GM19397 (cell line): ENCODE measurements around the gene SYTL5.

Source experiments
- ATAC-seq: cut with Tn5 transposase; IDR thresholded peaks from one replicate; pipeline ENCODE4 v1.9.1; 2021; ENCODE audit warnings: mild to moderate bottlenecking, moderate library complexity; ENCODE audit not compliant: unreplicated experiment

SYTL5 gene

DNA sequence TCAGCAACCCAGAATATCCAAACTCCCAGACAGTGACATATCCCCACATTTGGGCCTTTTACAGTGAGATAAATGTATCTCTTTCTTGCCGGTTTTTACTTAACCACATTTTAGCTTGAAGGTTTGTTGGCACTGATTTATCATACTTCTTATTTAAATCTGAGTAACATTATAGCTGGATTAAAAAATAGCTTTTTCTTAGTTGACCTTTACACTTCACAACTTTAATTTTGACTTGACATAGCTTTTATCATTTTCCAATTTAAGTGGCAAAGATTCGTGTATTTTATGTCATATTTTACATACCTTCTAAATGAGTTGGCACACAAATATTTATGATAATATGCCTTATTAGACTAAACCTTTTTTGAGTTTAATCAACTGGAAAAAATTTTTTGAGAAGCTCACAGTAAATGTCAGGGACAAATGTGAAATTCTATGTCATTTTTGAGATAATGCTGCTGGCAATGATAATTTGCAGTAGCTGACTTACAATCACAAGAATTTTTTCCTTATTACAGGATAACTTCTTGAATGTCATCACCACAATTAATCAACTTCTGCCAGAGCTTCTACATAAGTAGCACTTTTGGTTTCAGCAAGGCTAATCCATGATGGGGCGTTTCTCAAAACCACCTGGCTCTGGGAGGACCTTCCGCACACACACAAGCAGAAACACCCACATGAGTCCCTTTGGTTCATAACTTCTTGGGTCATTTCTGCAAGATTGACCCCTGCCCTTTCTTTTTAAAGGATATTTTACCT, 80.3 kb downstream of the SYTL5 start:
- ATAC-seq, result no peak

DNA sequence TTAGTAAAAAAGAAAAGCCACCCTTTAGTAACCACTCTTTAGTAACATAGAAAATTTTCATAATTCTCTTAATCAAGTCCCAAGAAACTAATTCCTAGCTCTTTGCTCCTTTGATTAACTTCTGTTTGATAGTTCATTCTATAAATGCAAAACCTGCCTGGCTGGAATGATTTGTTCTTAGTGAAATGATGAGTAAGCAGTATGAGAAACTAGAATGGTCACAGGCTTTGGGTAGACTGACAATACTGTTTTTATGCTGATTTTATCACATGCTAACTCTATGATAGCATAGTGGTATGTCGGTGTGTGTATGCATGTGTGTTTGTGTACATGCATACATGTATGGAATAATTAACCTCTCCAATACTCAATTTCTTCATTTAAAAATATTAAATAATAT, 81.2 kb downstream of the SYTL5 start:
- ATAC-seq, result no peak

DNA sequence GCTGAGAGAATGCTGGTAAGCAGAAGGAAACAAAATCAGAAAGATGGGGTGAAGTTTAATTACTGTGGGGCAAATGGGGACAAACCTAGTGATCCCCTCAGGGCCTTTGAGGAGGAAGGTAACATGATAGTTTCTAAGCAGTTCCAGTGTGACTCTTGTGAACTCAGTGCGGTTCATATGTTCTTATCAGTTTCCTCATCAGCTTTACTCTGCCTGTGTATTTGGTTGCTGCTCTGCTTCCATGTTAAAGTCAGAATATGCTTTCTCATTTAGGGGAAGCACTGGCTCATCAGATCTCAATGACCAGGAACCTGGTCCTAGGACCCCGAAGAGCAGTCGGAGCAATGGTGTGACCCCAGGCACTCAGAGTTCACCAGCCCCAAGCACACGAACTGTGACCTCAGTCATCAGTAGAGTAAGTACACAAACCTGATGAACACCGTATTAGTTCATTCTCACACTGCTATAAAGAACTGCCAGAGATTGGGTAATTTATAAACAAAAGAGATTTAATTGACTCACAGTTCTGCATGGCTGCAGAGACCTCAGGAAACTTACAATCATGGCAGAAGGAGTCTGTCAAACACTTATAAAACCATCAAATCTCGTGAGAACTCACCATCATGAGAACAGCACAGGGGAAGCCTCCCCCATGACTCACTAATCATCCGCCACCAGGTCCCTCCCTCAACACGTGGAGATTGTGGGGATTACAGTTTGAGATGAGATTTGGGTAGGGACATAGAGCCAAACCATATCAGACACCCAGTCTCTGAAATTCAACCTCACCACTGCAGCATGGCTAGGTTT, 83.0 kb downstream of the SYTL5 start:
- ATAC-seq, result no peak

DNA sequence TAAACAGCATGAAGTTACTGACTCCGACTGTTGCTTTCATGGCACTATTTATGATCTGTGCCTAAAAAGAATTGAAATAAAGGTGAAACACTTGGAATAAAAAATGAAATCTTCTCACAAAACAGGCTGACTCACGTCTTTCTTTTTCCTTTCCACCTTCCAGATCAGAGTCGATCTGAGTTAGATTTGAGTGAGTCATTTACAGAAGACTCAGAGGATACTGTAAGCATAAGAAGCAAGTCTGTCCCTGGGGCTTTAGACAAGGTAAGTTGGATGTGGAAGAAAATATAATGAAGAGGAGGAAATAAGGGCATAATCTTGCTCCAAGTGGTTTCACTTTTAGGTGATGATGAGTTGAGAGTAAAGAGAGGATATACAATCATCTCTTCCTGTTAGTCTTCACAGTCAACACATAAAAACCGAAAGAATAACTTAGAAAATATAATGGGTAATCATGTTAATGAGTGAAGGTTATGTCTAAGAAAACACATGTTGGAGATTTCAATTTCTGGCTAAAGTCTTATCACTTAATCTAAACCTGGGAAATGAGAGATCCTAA, 89.7 kb downstream of the SYTL5 start:
- ATAC-seq, result no peak

DNA sequence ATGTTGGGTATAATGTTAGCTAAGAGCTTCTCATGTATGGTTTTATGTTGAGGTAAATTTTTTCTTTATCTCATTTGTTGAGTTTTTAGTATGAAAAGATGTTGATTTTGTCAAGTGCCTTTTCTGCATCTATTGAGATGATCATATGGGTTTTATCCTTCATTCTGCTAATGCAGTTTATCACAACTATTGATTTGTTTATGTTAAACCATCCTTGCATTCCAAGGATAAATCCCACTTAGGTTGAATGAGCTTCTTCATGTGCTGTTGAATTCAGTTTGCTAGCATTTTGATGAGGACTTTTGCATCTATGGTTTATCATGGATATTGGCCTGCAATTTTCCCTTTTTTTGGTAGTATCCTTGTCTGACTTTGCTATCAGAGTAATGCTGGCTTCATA, 93.3 kb downstream of the SYTL5 start:
- no peak for ATAC-seq

DNA sequence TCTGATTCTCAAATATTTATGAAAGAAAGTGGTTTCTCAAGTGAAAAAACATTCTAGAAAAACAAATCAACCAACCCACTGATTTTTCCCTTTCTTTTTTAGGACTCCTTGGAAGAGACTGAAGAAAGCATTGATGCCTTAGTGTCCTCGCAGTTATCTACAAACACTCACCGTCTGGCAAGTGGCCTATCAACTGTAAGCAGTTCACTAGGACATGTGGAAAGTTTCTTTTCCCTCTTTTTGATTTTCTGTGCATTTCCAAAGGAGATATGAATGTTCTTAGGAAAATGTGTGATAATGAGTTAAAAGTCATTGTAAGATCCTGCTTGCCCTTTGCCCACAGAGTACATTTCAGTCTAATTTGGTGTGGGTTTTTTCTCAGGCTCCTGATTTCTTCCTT, 95.9 kb downstream of the SYTL5 start:
- no peak for ATAC-seq

DNA sequence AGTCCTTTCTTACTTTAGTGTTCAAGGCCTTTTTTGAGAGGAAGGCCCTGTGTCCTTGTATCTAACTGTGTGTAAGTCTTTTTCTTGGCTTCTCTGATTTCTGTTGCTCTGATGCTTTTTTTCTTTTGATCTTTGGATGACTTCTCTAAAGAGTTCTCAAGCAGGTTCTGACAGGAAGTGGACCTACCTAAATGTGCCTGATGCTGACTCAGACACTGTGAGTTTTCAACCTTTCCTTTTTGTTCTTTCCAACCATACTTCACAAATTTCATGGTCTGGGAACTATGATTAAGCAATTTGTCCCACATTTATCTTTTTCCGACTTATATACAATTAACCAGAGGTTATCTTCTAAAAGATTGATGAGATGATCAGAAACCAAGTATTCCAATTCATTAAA, 96.5 kb downstream of the SYTL5 start:
- ATAC-seq, result no peak

DNA sequence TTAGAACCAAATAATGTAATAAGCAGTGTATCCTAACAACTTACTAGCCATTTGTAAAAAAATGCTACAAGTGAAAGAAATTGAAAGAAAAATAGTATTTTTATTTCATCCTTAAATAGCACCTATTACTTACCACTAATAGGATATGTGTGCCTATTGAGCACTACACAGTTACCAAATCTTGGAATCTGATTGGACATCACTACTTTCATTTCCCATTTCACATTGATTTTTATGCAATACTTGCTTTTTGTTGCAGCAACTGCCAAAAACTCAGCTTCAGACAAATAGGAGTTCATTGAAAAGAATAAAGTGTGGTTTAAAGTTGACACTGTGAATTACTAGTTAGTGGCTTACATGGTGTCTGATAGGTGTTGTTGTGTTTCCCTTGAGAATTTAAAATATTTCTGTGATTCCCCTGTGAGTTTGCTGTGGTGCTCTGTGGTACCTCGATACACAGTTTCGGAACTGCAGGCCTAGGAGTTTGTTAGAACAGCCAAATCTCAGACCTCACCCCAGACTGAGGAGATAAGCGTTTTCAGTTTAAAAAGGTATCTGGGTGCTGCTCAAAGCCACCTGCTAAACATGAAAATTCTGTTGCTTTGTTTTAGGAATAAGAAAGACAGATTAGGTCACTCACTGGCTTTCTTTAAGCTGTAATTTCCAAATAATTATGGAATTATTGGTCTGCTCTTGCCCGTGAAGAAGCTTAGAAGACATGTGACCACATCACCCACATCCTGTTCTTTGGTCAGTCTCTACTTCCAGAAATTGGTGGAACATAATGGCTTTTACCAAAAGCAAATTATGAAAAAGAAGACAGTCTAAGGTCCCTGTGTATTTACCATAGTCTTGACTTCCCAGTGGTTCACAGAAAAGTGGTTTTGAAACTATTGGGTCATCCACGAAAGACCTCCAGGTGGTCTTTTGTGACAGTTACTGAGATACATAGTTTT, 97.8 kb downstream of the SYTL5 start:
- ATAC-seq, result peak; percentile 92

DNA sequence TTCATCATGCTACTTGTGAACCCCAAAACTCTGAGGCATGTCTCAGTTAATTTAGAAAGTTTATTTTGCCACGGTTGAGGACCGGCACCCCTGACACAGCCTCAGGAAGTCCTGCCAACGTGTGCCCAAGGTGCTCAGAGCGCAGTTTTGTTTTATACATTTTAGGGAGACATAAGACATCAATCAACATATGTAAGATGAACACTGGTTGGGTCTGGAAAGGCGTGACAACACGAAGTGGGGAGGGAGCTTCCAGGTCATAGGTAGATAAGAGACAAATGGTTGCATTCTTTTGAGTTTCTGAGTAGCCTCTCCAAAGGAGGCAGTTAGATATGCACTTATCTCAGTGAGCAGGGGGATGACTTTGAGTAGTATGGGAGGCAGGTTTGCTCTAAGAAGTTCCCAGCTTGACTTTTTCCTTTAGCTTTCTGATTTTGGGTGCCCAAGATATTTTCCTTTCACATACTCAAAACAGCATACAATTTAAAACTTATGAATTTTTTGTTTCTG, 98.9 kb downstream of the SYTL5 start:
- ATAC-seq, result no peak

DNA sequence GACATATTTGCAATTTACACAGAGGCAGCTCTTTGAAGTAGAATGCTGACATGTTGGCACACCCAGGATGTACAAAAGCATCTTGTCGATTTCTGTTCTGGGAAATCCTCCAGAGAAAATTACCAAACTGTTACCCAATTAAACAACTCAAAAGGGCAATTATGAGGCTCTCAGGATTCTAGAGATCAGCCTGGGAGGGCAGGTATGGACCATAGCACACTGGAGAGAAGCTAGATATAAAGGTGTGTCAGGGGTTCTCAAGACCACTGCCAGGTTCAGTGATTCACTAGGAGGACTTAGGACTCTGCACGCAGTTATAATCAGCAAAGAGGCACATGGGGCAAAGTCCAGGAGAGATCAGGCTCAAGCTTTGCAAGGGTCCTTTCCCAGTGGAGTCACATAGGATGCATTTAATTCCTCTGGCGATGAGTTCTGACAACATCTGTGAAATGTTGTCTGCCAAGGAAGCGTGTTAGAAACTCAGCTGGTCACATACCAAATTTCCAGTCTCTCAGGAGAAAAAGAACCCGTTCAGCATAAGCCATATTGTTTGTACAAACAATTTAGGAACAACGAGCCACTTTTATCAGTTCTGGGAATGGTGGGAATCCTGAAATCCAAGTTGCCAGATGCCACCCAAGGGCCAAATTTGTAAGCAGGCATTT, 100.8 kb downstream of the SYTL5 start:
- no peak for ATAC-seq

DNA sequence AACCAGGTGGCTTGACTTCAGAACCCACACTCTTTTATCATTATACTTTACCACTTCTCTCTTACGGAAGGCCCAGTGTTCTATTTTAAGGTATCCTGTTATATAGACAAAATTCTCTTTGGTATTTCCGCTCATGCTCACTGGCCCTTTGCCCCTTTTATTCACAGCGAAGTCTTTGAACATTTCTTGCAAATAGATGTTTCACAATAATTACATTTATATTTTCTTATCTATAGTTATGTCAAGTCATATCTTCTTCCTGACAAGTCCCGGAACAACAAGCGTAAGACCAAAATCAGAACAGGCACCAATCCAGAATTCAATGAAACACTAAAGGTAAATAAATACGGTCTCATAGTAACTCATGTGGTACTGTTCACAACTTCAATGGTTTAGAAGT, 102.0 kb downstream of the SYTL5 start:
- no peak for ATAC-seq

DNA sequence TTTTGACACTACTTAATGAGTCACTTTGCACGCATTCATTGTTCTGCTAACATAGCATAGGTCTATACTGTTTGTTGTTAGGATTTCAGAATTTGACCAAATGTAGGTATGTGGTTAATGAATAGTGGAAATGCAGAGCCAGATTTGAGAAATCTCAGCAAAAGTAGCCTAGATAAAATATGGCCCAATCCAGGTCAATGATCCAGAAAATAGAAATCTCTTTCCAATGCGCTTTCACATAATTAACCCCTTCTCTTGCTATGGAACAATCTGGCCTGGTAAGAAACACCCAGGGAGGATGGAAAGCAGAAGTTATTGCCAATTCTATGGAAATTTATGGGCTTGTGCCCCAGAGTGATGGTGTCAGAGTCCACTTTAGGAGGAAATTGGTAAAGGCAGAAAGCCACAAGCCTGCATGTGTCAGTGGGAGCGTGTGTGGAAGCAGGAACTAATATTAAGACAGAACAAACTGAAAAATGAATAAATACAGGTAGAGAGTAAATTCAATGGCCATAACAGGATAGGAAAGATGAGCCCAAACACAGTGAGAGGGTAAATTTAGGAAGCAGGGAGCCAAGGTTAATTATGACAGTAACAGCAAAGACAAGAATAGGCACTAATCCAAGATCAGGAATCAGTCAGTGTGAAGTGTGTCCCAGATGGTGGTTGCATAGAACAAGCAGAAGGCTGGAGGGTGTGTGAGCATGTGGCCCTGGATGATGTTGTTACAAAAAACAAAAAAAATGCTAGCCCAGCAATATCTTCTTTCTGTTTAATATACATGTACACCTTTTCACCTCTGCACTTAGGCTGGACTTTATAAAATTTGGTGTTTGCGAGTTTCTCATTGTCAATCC, 102.9 kb downstream of the SYTL5 start:
- ATAC-seq, result no peak

DNA sequence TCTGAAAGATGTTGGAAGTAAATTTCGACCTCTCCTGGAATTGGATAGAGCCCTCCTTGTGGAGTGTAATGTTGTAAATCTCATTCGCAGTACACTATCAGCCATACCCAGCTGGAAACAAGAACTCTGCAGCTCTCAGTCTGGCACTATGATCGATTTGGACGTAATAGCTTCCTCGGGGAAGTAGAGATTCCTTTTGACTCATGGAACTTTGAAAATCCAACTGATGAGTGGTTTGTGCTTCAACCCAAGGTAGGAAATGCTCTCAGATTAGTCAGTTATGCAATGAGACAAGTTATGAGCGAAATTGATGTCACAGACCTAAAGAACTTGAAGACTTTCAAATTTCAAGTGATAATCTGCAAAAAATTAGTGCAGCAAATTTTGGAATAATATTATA, 103.9 kb downstream of the SYTL5 start:
- ATAC-seq, result no peak

DNA sequence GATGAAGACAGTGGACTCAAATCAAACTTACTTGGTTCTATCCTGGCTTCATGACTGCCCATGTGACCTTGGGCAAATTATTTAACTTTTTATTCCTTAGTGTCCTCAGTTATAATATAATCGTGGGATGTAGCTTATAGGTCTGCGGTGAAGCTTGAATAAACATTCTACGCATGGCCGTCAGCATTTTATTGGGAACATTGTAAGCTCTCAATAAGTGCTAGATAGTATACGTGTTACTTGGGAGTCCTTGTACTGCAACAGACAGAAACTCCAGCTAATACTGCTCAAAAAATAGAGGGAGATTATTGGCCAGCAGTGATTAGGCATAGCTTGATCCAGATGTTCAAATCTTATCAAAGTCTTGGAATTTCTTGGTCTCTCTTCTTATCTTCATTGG, 104.8 kb downstream of the SYTL5 start:
- ATAC-seq, result no peak

DNA sequence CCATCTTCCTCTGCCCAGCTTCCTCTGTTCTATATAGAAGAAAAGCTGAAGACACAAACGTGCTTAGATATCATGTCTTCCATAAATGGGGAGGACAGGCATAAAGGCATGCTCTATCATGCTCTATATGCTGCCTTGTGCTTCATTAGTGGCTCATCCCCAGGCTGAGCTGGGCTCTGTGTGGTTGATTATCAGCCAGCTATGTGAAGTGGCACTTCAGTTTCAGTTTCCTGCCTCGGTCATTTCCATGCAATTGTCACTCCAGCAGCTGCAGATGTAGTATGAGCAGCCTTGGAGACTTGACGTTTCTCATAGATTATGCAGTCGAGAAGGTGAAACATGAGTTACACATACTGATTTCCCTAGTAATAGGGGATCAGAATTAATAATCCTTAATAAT, 106.2 kb downstream of the SYTL5 start:
- ATAC-seq, result peak; percentile 86

DNA sequence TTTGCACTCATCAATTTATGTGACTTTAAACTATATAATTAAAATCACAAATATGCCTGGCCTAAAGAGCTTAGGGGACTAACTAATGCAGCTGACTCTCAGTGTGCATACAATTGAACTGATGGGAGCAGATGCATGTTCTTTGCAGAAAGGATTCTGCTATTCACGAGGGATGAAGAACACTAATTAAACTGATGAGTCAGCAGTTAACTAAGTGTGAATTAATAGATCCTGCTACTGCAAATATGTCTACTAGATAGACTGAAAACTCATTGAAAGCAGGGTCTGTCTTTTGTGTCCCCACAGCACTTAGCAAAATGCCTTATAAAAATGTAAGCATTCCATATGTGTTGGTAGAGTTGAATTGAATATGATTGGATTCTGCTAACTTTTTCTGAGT, 110.4 kb downstream of the SYTL5 start:
- no peak for ATAC-seq

DNA sequence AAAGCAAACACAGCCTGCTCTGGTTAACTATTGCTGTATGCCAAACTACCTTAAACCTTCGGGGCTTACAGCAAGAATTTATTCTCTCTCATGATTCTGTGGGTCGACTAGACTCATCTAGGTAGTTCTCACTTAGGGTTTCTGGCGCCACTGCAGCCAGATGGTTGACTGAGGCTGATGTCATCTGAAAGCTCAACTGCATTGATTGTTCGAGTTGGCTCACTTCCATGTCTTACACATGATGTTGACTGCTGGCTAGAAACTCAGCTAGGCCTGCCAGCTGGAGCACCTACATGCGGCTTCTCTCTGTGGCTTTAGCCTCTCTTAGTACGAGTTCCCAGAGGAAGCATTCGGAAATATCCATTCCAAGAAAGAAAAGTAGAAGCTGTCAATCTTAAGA, 111.1 kb downstream of the SYTL5 start:
- ATAC-seq, result no peak

DNA sequence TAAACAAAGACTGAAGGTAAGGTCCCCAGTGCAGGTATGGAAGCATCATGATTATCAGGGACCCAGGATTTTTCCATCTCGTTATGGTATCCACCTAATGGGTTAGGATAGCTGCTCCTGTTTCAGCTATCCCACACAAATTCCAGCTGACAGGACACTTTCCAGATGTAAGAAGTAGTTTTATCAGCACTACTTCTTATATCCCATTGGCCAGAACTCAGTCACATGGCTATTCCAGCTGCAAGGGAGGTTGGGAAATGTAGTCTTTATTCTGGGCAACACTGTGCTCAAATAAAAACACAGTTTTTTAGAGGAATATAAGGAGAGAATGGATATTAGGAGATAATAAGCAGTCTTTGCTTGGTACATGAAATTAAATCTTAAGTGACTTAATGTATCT, 117.6 kb downstream of the SYTL5 start:
- no peak for ATAC-seq

DNA sequence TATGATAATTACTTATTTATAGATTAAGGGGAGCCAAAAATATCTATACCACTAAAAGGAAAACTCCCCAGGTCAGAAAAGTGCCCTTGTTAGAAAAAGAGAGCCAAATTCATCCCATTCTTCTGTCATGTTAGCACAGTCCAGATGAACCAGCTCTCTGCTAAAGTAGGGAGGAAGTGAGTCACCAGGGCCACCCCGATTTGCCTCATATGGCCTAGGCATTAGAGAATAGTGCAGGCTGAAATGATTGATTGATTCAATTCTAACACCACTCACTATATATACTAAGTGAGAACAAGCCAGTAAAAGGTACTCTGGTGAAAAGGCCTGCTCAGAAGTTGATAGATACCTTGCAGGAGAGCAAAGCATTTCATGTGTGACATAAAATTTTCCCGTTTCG, 119.8 kb downstream of the SYTL5 start:
- no peak for ATAC-seq
